ENCODE results near the gene EYA2. TPM values are rescaled to one million over a fixed set of nuclear protein-coding genes. Genes with fewer than 3 reads are reported as not detected.

The EYA2 gene
- total RNA-seq, 3 donors from 2014 or later: 5.4 to 19.2 (median 12.5) TPM

DNA sequence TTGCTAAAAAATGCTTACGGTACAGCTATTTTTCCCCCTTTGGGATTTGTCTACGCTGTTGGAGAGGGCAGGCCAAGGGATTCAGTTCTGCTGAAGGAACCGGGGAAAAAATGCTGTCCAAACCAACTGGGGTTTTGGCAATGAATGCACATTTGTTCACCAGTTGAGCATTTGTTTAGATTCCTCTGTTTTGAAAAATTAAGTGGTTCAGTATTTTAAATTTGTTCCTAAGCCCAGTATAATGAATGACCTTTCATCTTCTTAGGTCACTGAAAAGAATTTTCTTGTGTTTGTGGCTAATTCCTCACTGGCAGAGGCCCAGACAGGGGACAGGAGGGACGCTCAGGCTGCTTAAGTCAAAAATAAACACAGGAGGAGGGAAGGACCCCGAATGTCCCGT lies 10.8 kb upstream of the EYA2 start:
- no peak for DNase-seq (ENCODE audit: low spot score in 2 of 2)
- H3K27ac ChIP-seq: peak overlapping the region in 1 of 2 donors; percentile 64
- no peaks in the 10 kb centered on the region for H3K4me1 ChIP-seq
- no peaks in the 10 kb centered on the region for H3K9me3 ChIP-seq
- H3K4me3 ChIP-seq: no peak overlapping the region
- H3K27me3 ChIP-seq: no peaks in the 10 kb centered on the region
- H3K36me3 ChIP-seq: no peaks in the 10 kb centered on the region
- TF ChIP-seq CTCF (IDR thresholded peaks at IDR 0.05) (no peak), POLR2AphosphoS5 (IDR thresholded peaks at IDR 0.05) (no peak), POLR2A (IDR thresholded peaks at IDR 0.05) (no peak)
- intact Hi-C loops (cut with DNase I; ENCODE audit: low total_unique reads): no loop called here

DNA sequence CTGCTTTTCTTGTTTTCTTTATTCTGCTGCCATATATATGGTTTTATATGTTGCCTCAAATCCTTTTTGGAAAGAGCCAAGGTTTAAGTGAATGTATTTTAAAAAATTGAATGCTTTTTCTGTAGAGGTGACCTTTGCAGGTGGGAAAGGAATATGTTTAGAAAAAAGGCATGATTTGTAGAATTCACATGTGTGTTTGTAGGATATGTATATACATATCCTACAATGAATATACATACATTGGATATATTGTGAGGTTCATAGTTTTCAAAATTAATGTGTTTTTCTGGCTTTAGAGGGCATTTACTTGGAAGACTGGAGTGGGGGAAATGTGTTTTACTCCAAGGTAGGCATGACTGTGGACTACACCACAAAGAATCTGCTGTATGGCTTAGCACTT lies 4.0 kb upstream of the EYA2 start:
- intact Hi-C loops (cut with DNase I; ENCODE audit: low total_unique reads): no loop called here
- TF ChIP-seq POLR2A (IDR thresholded peaks at IDR 0.05) (no peak), CTCF (IDR thresholded peaks at IDR 0.05) (no peak), POLR2AphosphoS5 (IDR thresholded peaks at IDR 0.05) (no peak)
- Histone ChIP-seq H3K36me3 (no peaks in the 10 kb centered on the region), H3K4me1 (peaks cover 0 to 5% of the 10 kb centered on the region in 2 donors), H3K4me3 (no peak overlapping the region), H3K27ac (no peak overlapping the region), H3K27me3 (peaks cover 0 to 4% of the 10 kb centered on the region in 2 donors), H3K9me3 (peaks cover 5 to 11% of the 10 kb centered on the region in 2 donors)
- DNase-seq (ENCODE audit: low spot score in 2 of 2): no peak

GRCh38 chr20:46893051-46893450 lies 1.6 kb upstream of the EYA2 start:
- Histone ChIP-seq H3K36me3 (no peaks in the 10 kb centered on the region), H3K4me1 (peaks cover 0 to 5% of the 10 kb centered on the region in 2 donors), H3K27ac (peak overlapping the region; percentile 55 to 83), H3K4me3 (no peak overlapping the region), H3K27me3 (peaks cover 0 to 4% of the 10 kb centered on the region in 2 donors), H3K9me3 (peaks cover 5 to 11% of the 10 kb centered on the region in 2 donors)
- TF ChIP-seq CTCF (IDR thresholded peaks at IDR 0.05) (no peak), POLR2A (IDR thresholded peaks at IDR 0.05) (no peak)
- no peak for DNase-seq (ENCODE audit: low spot score in 2 of 2)
- intact Hi-C loops (cut with DNase I; ENCODE audit: low total_unique reads): no loop called here

DNA sequence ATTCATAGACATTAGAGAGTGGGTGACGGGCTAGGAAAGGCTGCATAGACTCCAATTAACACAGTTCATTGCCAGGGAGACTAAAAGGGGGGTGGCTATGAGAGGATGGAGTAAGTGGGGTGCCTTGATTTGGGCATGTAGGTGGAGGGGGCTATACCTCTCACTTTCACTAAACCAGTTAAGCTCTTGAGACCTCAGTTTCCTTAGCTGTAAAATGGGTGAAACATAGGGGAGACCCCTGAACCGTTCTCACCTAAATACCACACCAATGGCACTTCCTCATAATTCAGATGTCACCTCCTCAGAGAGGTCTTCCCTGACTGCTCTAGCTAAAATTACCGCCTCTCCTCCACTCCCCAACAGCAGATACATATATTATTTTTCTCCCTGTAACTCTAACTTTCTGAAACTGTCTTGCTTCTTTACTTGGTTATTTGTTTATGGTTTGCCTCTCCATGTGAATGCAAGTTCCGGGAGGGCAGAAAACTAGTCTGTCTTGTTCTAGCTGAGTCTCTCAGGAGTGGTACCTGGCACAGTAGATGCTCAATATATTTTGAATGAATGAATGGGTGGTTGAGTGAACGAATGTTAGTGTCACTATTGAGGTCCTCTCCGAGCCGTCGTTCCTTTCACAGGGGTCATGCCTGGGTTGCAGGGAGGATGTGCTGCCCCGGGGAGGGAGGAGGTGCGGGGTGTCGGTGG lies 615 bp upstream of the EYA2 start:
- Histone ChIP-seq H3K27ac (peak overlapping the region; percentile 83 to 86), H3K4me3 (peak overlapping the region; percentile 53 to 91 (median 74)), H3K9me3 (peaks cover 5 to 11% of the 10 kb centered on the region in 2 donors), H3K36me3 (no peaks in the 10 kb centered on the region), H3K4me1 (peaks cover 0 to 5% of the 10 kb centered on the region in 2 donors), H3K27me3 (peaks cover 0 to 4% of the 10 kb centered on the region in 2 donors)
- DNase-seq (ENCODE audit: low spot score in 2 of 2): no peak
- TF ChIP-seq POLR2AphosphoS5 (IDR thresholded peaks at IDR 0.05) (no peak), POLR2A (IDR thresholded peaks at IDR 0.05) (no peak)
- intact Hi-C loops (cut with DNase I; ENCODE audit: low total_unique reads): no loop called here

GRCh38 chr20:46894971-46895905 lies 595 bp downstream of the EYA2 start:
- intact Hi-C loops (cut with DNase I; ENCODE audit: low total_unique reads): no loop called here

More at GRCh38 chr20:46894971-46895905, 595 bp downstream of the EYA2 start:
- peak overlapping the region; percentile 83 to 86 for H3K27ac ChIP-seq
- TF ChIP-seq CTCF (IDR thresholded peaks at IDR 0.05) (no peak), POLR2A (IDR thresholded peaks at IDR 0.05) (no peak), POLR2AphosphoS5 (IDR thresholded peaks at IDR 0.05) (no peak)
- peak in 1 of 2 donors; percentile 37 for DNase-seq (ENCODE audit: low spot score in 2 of 2)
- H3K36me3 ChIP-seq: no peaks in the 10 kb centered on the region
- H3K9me3 ChIP-seq: peaks cover 5 to 10% of the 10 kb centered on the region in 2 donors
- peaks cover 0 to 5% of the 10 kb centered on the region in 2 donors for H3K4me1 ChIP-seq
- peaks cover 0 to 4% of the 10 kb centered on the region in 2 donors for H3K27me3 ChIP-seq
- peak overlapping the region; percentile 53 to 91 (median 74) for H3K4me3 ChIP-seq

All from breast epithelium (tissue), 4 donors.